OCI-LY3 (cell line): ENCODE results near the gene CREB5.

Experiments
- CTCF ChIP-seq: fragments of 200-600, 300-600 bp; sonication (generic); IDR thresholded peaks from 2 replicates; pipeline ENCODE4 v1.5.1; 2014; ENCODE audit warnings: antibody characterized with exemption, low read length, low read depth
- EZH2phosphoT487 ChIP-seq: fragments of 200-600 bp; shearing (Covaris generic); IDR thresholded peaks from 2 replicates; pipeline ENCODE4 v1.6.1; 2018; ENCODE audit warnings: antibody characterized with exemption, mixed run types, low read depth

GRCh38 chr7:28660132-28660531 lies 247.8 kb downstream of the CREB5 start:
- no peak for TF ChIP-seq CTCF
- no peak for TF ChIP-seq EZH2phosphoT487
